BLaER1 treated with 17β-estradiol and CSF1 and Interleukin-3, amounts not matched to agents 10 nM and 100 nM (cell line): Measurements from ENCODE around the gene TMED1.
"Not testable (repeated sequence)": the region's sequence is repeated elsewhere in the genome, so short reads cannot be mapped to it uniquely, and the experiment has no call there.

Experiments used
- H3K27ac ChIP-seq, 11 experiments: shearing (Covaris generic); formaldehyde crosslinking; 2 replicates each; pipeline ENCODE4 v1.8.1; 2022
- H3K27me3 ChIP-seq, 11 experiments: shearing (Covaris generic); formaldehyde crosslinking; 2 replicates each; pipeline ENCODE4 v1.8.1; 2022
- H3K36me3 ChIP-seq, 11 experiments: shearing (Covaris generic); formaldehyde crosslinking; 2 replicates each; pipeline ENCODE4 v1.8.1; 2022
- H3K4me1 ChIP-seq, 10 experiments: shearing (Covaris generic); formaldehyde crosslinking; 2 replicates each; pipeline ENCODE4 v1.8.1; 2022
- H3K4me2 ChIP-seq, 11 experiments: shearing (Covaris generic); formaldehyde crosslinking; 2 replicates each; pipeline ENCODE4 v1.8.1; 2022
- H3K4me3 ChIP-seq, 10 experiments: shearing (Covaris generic); formaldehyde crosslinking; 2 replicates each; pipeline ENCODE4 v1.8.1; 2022
- H3K9ac ChIP-seq, 11 experiments: shearing (Covaris generic); formaldehyde crosslinking; 2 replicates each; pipeline ENCODE4 v1.8.1; 2022
- H3K9me3 ChIP-seq, 11 experiments: shearing (Covaris generic); formaldehyde crosslinking; replicated peaks in 1 of 11; 2 replicates each; pipeline ENCODE4 v1.8.1; 2022
- H4K20me1 ChIP-seq, 11 experiments: shearing (Covaris generic); formaldehyde crosslinking; 2 replicates each; pipeline ENCODE4 v1.8.1; 2022
- Cebpa-rat ChIP-seq, 11 experiments: shearing (Covaris generic); IDR thresholded peaks; 2 replicates each; pipeline ENCODE4 v1.8.1; 2022

The TMED1 gene

GRCh38 chr19:10842788-10843187, 6.8 kb upstream of the TMED1 start:
- no peaks in the 10 kb centered on the region for H4K20me1 ChIP-seq
- peaks cover 23 to 51% (median 40%) of the 10 kb centered on the region in 11 experiments for H3K9me3 ChIP-seq
- no peak overlapping the region for H3K27ac ChIP-seq
- H3K36me3 ChIP-seq, result no peaks in the 10 kb centered on the region
- no peak overlapping the region for H3K9ac ChIP-seq
- H3K27me3 ChIP-seq, result no peaks in the 10 kb centered on the region
- no peak overlapping the region for H3K4me3 ChIP-seq
- TF ChIP-seq Cebpa-rat (IDR thresholded peaks at IDR 0.05), result no peak
- H3K4me1 ChIP-seq, result peaks cover under 1 to 7% (median 4%) of the 10 kb centered on the region in 10 experiments; a peak in 16 of 20 replicates
- no peak overlapping the region for H3K4me2 ChIP-seq

- no peak overlapping the region for H3K4me3 ChIP-seq
- no peak overlapping the region for H3K27ac ChIP-seq
- H3K36me3 ChIP-seq, result peaks cover 0 to 11% (median 8%) of the 10 kb centered on the region in 11 experiments; a peak in 14 of 22 replicates
- H4K20me1 ChIP-seq, result peaks cover 8 to 10% (median 9%) of the 10 kb centered on the region in 11 experiments; a peak in 19 of 22 replicates
- H3K27me3 ChIP-seq, result no peaks in the 10 kb centered on the region
- no peak overlapping the region for H3K9ac ChIP-seq
- H3K4me2 ChIP-seq, result no peak overlapping the region
- peaks cover 14 to 50% (median 38%) of the 10 kb centered on the region in 11 experiments; a peak in 20 of 22 replicates for H3K9me3 ChIP-seq
- H3K4me1 ChIP-seq, result peaks cover 7 to 17% (median 14%) of the 10 kb centered on the region in 10 experiments; a peak in 17 of 20 replicates
- TF ChIP-seq Cebpa-rat (IDR thresholded peaks at IDR 0.05), result no peak
These were observed 3.4 kb upstream of the TMED1 start for GRCh38 chr19:10839114-10840050.

- TF ChIP-seq Cebpa-rat (IDR thresholded peaks at IDR 0.05), result no peak
- H4K20me1 ChIP-seq, result peaks cover 8 to 20% (median 15%) of the 10 kb centered on the region in 11 experiments; a peak in 19 of 22 replicates
- H3K4me1 ChIP-seq, result peaks cover 7 to 17% (median 14%) of the 10 kb centered on the region in 10 experiments; a peak in 17 of 20 replicates
- no peak overlapping the region for H3K27ac ChIP-seq
- no peaks in the 10 kb centered on the region for H3K27me3 ChIP-seq
- peaks cover 5 to 21% (median 17%) of the 10 kb centered on the region in 11 experiments; a peak in 21 of 22 replicates for H3K36me3 ChIP-seq
- no peak overlapping the region for H3K4me3 ChIP-seq
- peaks cover 14 to 50% (median 38%) of the 10 kb centered on the region in 11 experiments; a peak in 20 of 22 replicates for H3K9me3 ChIP-seq
- H3K4me2 ChIP-seq, result no peak overlapping the region
- no peak overlapping the region for H3K9ac ChIP-seq
These were observed 2.4 kb upstream of the TMED1 start for GRCh38 chr19:10838377-10838776.

- peaks cover 14 to 43% (median 33%) of the 10 kb centered on the region in 11 experiments; a peak in 20 of 22 replicates for H3K9me3 ChIP-seq
- H3K4me3 ChIP-seq, H3K27ac ChIP-seq, H3K9ac ChIP-seq, H3K27me3 ChIP-seq, H3K4me2 ChIP-seq: not testable (repeated sequence)
- H3K4me1 ChIP-seq, result peaks cover 7 to 17% (median 14%) of the 10 kb centered on the region in 10 experiments; a peak in 17 of 20 replicates
- peaks cover 13 to 28% (median 24%) of the 10 kb centered on the region in 11 experiments for H3K36me3 ChIP-seq
- peaks cover 8 to 27% (median 22%) of the 10 kb centered on the region in 11 experiments; a peak in 20 of 22 replicates for H4K20me1 ChIP-seq
These were observed 1.6 kb upstream of the TMED1 start for GRCh38 chr19:10837649-10838048.

GRCh38 chr19:10836479-10837330, 693 bp upstream of the TMED1 start:
- peak overlapping the region; percentile 72 to 82 (median 80) for H3K4me2 ChIP-seq
- H3K4me1 ChIP-seq, result peaks cover 7 to 17% (median 14%) of the 10 kb centered on the region in 10 experiments; a peak in 17 of 20 replicates
- peak overlapping the region; percentile 90 to 98 (median 94) for H3K27ac ChIP-seq
- no peaks in the 10 kb centered on the region for H3K27me3 ChIP-seq
- peaks cover 22 to 37% (median 34%) of the 10 kb centered on the region in 11 experiments for H3K36me3 ChIP-seq
- H3K9me3 ChIP-seq, result peaks cover 14 to 39% (median 29%) of the 10 kb centered on the region in 11 experiments; a peak in 20 of 22 replicates
- peak overlapping the region; percentile 61 to 79 (median 70) for H3K4me3 ChIP-seq
- peak overlapping the region; percentile 84 to 97 (median 93) for H3K9ac ChIP-seq
- peaks cover 16 to 36% (median 32%) of the 10 kb centered on the region in 11 experiments; a peak in 20 of 22 replicates for H4K20me1 ChIP-seq
- TF ChIP-seq Cebpa-rat (IDR thresholded peaks at IDR 0.05), result no peak

- H3K4me1 ChIP-seq, result peaks cover 7 to 17% (median 14%) of the 10 kb centered on the region in 10 experiments; a peak in 17 of 20 replicates
- H3K4me2 ChIP-seq, result peak overlapping the region in 10 of 11 experiments; percentile 3 to 64 (median 42); a peak in 17 of 22 replicates
- TF ChIP-seq Cebpa-rat (IDR thresholded peaks at IDR 0.05), result no peak
- H4K20me1 ChIP-seq, result peaks cover 16 to 51% (median 46%) of the 10 kb centered on the region in 11 experiments; a peak in 21 of 22 replicates
- H3K9me3 ChIP-seq, result peaks cover 14 to 38% (median 29%) of the 10 kb centered on the region in 11 experiments; a peak in 20 of 22 replicates
- no peaks in the 10 kb centered on the region for H3K27me3 ChIP-seq
- H3K9ac ChIP-seq, result peak overlapping the region in 4 of 11 experiments; percentile 18 to 93 (median 58); a peak in 5 of 22 replicates
- peak overlapping the region in 8 of 11 experiments; percentile 1 to 98 (median 68); a peak in 12 of 22 replicates for H3K27ac ChIP-seq
- peaks cover 37 to 52% (median 48%) of the 10 kb centered on the region in 11 experiments for H3K36me3 ChIP-seq
- H3K4me3 ChIP-seq, result peak overlapping the region in 9 of 10 experiments; percentile 8 to 79 (median 67); a peak in 14 of 20 replicates
These were observed 791 bp downstream of the TMED1 start for GRCh38 chr19:10835089-10835753.

- Histone ChIP-seq H3K27me3 (no peaks in the 10 kb centered on the region), H3K9ac (peak overlapping the region in 2 of 11 experiments; percentile 14 to 23; a peak in 1 of 22 replicates)
- no peak for TF ChIP-seq Cebpa-rat (IDR thresholded peaks at IDR 0.05)
These were observed 3.1 kb downstream of the TMED1 start for GRCh38 chr19:10832939-10833296.

More at GRCh38 chr19:10832939-10833296, 3.1 kb downstream of the TMED1 start:
- Histone ChIP-seq H3K36me3 (peaks cover 60 to 75% (median 71%) of the 10 kb centered on the region in 11 experiments), H3K27ac (peak overlapping the region in 1 of 11 experiments; percentile 4; a peak in 1 of 22 replicates), H3K4me2 (no peak overlapping the region), H3K9me3 (peaks cover 6 to 15% (median 11%) of the 10 kb centered on the region in 11 experiments; a peak in 18 of 22 replicates), H4K20me1 (peaks cover 24 to 74% (median 65%) of the 10 kb centered on the region in 11 experiments; a peak in 21 of 22 replicates), H3K4me3 (no peak overlapping the region), H3K4me1 (peaks cover 7 to 17% (median 14%) of the 10 kb centered on the region in 10 experiments; a peak in 17 of 20 replicates)
